C1 segment of cervical spinal cord (tissue), 14 donors: ENCODE measurements around the gene CHST11.

Experiments
- DNase-seq, 14 donors: peaks; one replicate each; lab custom pipeline; 2025; lab: John Stamatoyannopoulos, UW

The CHST11 gene

DNA sequence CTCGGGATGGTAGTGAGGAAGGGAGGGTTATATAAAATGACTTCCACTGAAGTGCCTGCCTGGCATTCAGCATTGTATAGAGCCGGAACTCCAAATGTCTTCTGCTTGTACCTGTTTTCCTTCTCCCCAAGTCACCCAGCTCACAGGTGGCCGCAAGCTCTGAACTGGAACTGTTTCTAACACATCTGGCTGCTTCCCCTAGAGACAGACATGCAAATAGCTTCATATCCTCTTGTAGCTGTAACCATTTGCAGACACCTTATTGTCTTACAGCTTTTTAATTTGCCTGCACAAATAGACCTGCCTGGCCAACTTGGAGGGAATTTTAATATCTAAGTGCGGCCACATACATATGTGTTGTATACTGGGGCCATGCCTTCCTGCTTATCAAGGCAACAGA is 126.0 kb downstream of the CHST11 start:
- DNase-seq: no peak

DNA sequence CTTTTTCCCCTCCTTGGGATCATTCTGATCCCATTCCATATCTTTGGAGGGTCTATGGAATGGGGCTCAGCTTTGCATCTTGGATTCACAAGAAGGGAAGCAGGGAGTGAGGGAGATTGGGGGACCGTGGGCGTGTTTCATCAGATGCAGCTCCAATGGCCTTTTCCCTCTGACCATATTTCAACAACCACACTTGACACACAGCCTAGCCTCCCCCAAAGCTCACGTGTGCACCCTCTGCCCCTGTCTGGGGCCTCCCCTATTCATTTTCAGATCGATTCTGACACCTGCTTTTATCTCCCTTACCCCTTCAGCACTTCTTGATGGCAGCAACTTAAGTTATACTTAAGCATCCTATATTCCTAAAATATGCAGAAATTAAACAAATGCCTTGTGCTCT is 126.6 kb downstream of the CHST11 start:
- no peak for DNase-seq

DNA sequence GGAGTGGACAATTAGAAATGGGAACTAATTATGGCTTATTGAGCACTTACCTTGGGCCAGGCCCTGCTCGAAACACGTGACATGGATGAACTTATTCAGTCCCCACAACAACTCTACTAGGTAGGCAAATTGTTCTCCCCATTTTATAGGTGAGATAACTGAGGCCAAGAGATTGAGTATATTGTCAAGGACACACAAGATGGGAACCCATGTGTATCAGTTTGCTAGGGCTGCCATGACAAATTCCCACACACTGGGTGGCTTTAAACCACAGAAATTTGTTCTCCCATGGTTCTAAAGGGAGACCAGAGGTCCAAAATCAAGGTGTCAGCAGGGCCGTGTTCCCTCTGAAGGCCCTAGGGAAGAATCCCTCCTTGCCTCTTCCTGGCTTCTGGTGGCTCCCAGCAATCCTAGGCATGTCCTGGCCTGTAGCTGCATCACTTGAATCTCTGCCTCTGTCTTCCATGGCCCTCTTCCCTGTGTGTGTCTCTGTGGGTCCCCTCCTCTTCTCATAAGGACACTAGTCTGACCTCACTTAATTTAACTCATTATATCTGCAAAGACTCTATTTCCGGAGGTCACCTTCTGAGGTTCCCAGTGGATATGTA is 128.8 kb downstream of the CHST11 start:
- no peak for DNase-seq

DNA sequence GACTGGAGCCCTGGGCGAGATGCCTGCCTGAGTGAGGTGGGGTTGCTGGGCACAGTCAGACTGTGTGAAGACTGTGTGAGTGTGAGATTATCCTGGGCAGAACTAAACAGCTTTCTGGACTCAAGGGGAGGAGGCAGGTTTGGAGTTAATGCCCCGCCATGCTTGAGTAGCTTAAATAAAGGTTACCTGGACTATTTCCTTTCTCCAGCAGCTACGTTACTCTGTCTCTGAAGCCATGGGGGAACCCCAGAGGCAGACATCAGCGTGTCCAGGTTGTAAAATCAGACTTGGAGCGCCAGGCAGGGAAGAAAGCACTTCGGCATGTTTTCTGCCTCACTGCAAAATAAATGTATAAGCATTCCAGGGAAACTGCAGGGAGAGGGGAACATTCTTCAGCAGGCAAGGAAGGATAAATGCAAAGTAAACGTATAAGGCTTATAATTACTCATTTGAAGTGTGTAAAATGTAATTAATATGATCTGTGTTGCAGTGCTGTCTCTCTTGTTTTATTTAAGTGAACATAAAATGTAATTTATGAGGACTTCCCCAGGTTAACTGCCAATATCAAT is 129.7 kb downstream of the CHST11 start:
- DNase-seq: no peak

DNA sequence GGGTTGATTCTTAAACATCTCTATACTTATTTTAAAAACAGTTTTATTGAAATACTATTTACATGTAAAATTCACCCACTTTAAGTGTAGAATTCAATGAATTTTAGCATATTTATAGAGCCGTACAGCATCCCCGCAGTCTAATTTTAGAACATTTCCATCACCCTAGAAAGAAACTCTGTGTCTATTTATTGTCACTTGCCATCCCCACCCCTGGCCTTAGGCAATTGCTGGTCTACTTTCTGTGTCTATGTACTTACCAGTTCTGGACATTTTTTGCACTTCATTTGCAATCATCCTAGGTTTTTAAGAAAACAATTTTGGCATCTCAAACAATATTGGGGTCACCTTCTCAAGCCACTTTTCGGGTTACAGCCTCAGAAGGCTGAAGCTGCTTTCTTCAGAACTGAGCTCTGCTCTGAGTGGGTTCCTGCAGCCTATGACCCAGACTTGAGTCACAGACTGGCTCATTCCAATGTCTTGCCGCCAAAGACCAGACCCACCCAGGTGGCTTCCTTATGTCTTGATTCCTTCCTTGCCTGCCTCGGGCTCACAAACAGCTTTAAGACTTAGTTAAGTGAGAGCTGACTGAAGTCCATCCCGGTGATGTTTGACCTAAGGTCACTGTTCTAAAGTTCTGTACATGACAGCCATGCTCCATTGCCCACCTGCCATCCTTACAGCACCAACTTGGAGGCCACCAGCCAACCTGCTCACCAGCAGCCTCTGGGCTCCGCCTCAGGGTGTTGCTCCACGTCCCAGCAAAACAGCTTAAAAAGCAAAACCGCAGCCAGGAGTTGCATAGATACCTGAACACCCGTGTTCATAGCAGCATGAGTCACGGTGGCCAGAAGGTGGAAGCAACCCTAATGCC is 131.5 kb downstream of the CHST11 start:
- no peak for DNase-seq

DNA sequence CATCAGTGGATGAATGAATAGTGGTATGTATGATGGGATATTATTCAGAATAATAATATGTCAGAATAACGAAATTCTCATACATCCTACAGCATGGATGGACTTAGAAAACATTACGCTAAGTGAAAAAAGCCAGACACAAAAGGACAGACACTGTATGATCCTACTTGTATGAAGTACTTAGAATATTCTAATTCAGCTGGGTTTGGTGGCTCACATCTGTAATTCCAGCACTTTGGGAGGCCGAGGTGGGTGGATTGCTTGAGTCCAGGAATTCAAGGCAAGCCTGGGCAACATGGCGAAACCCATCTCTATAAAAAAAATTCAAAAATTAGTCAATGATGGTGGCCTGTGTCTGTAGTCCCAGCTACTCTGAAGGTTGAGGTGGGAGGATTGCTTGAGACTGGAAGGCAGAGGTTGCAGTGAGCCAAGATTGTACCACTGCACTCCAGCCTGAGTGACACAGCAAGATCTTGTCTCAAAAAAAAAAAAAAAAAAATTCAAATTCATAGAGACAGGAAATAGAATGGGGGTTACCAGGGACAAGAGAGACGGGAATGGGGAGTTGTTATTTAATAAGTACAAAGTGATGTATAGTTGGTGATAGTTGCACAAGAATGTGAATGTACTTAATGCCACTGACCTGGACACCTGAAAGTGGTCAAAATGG is 132.3 kb downstream of the CHST11 start:
- DNase-seq: no peak

DNA sequence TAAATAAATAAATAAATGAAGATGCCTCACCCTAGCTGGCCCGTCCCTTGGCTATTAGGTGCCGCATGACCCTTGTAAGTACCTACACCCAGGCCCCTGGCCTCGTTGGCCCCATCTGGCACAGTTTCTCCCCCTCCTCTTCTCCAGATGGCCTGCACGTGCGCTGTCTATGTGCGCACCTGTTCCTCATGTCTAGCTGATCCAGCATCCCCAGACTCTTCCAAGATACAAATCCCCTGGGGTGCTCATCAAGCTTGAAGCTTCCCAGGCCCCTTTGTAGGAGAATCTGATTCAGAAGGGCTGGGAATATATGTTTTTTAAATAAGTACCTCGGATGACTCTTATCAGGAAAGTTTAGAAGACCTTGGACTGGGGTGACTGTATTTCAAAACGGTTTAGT is 133.3 kb downstream of the CHST11 start:
- no peak for DNase-seq

DNA sequence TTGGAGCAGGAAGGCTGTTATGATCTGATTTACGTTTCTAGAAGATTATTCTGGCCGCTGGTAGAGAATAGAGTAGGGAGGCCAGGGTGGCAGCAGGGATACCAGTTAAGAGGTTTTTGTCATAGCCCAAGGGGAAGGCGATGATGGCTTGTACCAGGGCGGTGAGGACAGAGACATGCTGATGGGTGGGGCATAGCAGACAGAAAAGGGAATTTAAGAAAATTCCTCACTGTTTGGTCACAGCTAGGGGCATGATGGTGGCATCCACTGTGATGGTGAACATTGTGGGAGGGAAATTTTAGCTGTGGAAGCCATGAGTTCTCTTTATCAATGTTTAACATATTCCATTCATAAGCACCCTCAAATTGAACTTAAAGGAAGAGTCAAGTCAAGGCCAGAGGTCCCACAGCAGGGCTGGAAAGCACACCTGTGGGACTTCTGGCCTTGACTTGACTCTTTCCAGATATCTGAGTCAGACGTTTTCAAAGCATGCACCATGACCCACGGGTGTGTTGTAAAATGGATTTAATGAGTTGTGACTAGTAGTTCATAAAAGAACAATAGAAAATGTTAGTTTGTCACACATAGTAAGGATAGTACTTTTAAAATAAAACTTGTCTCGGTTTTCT is 134.6 kb downstream of the CHST11 start:
- no peak for DNase-seq

DNA sequence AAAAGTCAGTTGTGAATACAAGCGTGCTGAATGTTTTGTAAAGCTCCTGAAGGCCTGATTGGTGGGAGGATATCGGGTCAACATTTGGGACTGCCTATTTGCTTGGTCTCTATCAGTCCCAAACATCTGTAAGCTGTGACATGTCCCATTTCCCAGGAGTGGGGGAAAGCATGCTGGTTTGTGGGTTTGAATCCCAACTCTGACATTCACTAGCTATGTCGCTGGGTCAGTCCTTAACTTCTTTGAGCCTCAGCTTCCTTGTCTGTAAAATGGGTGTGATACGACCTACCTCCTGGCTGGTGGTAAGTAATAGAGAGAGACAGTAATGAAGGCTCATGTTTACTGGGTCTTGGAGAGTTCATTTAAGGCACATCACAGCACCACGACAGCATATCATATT is 136.7 kb downstream of the CHST11 start:
- DNase-seq: no peak

DNA sequence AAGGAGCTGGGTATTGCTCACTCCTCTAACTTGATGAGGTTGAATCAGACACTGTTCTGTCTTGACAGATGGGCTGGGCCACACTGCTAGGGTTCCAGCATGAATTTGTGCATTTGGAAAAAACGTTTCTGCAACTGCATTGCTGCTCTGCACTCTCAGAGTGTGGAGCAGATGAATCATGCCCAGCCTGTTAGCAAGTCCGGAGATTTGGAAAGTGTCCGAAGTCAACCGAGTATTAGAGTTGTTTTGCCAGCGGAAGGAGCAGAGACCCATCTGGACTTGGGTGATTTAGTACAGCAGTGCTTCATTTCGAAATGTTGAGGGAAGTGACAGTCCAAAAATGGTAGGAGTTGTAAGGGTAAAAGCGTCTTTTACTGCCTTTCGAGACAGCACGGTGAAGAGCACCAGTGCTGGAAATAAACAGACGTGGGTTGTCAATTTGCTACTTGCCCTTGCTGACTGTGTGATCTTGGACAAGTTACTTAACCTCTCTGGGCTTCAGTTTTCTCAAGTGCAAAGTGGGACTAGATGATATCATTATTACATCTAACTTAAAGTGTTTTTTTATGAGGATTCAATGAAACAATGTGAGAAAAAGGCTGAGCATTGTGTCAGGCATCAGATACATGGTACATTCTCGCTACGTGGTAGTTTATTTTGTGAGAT is 139.5 kb downstream of the CHST11 start:
- DNase-seq: no peak

DNA sequence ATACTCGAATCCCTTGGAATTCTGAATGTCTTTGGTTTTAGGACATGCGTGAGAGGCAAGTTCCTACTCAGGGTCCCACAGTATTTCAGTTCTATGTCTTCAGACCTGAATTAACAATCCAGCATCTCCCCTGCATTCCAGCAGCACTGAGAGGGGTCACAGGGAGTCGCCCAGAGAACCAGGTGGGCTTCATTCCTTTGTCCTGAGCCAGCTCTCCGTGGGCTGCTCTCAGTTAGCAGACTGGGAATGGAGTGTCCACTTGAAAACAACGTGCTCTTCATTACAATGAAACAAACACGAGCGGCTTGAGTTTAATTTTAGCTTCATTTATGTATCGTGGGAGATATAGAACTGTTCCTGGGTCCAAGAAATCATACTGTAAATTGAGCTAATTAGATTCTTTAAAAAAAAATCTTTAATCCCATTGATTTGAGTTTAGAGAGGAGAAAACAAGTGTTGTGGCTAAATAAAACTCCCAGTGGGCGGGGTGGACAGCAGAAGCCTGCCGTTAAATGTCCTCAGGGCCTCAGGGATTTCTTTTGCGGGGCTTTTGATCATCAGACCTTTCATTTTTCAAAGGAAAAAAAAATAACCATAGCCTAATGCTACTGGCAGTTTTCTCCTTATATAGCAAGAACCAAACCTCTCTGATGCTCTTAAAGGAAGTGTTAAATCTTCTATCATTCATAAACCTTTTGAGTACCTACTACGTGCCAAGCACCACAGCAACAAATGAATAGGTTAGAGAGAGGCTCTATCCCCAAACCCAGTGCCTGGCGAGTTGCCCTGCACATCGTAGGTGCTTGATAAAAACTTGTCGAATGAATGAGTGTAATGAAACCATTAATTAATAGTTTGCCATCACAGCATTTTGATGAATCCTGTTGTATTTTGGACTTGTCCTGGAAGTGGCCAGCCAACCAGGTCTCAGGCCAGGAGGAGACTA is 140.4 kb downstream of the CHST11 start:
- no peak for DNase-seq

DNA sequence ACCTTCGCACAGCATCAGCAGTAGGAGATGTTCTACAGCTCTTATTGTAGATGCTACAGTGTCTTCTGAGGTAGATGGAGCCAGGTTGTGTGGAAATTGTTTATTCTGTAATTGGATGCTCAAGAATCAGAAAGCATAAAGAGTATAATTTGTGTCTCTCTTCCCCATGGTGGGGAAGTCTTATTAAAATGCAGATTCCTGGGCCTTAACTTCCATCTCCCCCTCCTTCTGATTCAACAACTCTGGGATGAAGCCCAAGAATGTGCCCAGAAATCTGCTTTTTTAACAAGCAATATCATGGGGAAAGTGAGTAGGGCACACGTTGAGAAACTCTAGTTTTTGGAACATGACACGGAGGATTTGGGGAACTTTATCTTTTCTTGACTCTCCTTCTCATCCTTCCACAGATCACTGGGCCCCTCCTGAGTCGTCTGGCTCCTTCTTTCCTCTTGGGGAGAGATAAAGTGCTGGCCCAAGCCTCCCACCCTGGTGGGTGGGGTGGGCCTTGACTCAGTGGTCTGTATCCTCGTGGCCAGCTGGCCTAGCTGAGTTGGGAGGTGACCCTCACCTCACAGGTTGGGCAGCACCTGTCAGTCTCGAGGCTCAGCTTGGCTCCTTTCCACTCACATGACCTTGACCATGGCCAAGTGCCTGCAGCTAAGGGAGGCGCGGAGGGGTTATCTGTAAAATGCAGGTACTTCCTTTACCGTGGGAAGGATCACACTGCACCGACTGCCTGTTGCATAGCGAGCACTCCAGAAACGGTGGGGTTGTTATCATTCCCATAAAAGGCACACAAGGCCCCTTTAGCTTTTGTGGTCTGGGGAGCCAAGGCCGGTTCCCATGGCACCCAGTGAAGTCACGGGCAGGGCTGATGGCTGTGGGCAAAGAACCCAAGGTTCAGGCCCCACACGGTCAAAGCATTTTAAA is 141.9 kb downstream of the CHST11 start:
- no peak for DNase-seq

DNA sequence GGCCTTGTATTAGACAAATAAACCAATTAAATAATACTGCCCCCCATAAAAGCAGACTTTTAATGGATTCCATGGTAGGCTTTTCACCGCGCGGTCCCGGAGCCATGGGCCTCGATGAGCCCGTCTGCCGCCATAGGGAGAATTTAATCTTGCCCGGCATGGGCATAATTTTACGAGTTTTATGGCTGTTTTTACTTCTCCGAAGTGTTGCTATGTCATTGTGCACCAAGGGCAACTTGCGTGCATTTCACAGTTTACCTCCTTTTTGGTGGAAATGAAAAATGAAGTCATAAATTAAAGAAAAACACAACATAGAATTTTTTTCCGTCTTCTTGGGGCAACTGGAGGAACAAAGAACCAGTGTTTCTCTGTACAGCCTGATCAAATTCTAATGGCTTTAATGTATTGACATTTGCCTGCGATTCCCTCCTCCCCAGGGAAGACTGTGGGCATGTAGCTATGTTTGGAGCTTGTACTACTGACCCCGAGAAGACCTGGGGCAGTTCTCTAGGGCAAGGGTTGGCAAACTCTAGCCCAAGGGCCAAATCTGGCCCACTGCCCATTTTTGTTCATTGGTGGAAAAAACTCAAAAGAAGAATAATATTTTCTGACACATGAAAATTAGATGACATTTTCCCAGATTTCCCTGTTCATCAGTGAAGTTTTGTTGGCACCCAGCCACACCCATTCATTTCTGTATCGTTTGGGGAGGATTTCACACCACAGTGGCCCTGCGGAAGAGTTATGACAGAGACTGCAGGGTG is 142.7 kb downstream of the CHST11 start:
- no peak for DNase-seq

DNA sequence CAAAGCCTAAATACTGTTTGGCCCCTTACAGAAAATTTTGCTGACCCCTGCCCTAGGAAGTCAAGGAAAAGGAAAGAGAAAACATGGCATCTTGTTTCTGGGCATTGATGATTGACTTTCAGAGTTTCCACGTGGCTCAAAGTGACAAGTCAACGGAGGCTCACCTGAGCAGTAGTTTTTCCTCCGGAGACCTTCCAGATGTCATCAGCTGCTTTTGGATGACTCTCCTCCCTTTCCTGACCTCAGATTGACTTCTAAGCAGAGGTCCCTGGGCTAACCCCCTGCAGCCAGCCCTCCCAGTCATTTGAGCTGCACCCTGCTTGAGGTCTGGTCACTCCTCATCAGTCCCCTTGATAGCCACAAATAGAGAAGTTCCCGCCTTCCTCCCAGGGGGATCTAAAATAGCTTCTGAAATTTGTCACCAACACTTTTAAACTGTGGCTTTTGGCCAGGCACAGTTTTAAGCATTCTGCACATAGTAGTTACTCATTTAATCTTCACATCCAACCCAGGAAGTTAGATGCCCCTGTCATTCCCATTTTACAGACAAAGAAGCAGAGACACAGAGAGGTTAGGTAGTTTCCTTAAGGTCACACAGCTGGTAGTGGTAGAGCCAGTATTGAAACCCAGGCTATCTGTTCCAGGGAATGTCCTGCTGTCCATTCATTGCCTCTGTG is 143.4 kb downstream of the CHST11 start:
- no peak for DNase-seq

DNA sequence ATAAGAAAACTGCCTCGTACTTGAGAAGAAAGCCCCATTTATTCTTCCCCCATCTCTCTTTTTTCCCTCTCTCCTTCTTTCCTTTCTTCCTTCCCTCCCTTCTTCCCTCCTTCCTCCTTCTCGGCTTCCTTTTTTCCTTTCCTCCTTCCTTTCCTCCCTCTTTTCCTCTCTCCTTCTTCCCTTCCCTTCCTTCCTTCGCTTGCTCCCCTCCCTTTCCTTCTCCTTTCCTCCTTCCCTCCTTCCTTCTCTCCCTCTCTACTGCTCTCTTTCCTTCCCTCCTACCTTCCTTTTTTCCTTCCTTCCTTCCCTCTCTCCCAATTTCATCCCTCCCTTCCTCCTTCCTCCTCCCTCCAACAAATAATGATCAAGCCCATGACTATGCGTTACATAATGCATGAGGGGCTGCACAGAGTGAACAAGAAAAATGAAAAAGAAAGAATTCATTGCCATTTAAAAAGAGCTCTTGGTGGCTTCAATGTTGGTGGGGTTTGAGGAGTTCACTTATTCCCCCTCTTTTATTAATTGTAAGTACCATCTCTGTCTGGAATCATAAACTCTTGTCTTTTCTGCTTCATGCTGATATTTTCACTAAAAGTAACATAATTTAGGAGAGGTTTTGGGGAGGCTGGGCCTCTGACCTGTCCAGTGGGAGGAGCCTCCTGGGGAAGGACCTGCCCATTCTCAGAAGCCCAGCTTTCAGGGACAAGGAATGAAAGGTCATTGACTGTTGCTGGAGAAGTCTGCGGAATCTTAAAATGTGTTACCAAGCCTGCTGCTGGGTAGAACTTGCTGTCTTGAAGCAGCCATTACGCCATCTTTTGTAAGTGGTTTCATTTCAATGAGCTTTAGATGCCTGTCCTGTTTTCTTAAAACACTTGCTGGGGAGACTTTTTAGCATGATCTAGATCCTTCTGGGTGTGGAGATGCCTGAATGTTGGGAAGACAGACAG is 144.3 kb downstream of the CHST11 start:
- DNase-seq: no peak

DNA sequence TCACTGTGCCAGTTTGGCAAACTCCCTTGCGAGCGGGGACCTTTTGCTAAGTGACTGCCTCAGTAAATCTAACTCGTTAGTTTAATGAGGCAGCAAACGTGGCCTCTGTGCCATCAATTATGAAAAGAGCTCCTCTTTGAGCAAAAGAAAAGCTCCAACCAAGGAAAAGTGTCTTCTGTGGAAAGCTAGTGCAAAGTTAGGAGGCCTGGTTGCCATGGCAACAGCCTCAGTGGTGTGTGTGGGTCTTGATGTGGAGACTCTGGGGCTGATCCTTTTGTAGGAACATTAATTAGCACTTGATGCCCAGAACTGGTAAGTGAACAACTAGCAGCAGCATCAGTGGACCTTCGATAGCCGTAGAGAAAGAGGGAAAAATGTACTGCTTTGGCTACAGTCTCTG is 145.7 kb downstream of the CHST11 start:
- DNase-seq: no peak

DNA sequence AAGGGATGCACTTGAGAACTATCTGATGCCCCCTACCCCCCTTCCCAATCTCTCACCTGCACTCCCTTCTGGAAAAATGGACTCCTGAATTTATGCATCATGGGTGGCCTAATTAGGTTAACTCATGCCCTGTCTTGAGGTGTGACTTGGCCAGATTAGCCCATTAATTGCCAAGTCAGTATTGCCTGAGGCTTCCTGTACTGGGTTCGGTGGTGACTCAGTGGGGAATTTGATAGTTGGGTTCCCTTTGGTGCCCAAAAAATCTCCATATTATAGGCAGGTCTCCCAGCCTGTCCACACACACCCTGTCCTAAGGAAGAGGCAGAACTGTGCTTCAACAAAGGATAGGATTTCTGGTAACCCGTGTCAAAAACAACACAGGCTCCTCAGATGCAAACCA is 146.1 kb downstream of the CHST11 start:
- no peak for DNase-seq
